ENCODE measurements around the gene LCN6. TPM values are rescaled to one million over a fixed set of nuclear protein-coding genes. Genes with fewer than 3 reads are reported as not detected.
A peak's percentile ranks its signal among the peaks of the same experiment; 100 is the strongest.
"Not testable (repeated sequence)": the region's sequence is repeated elsewhere in the genome, so short reads cannot be mapped to it uniquely, and the experiment has no call there.

LCN6 gene, protein sequence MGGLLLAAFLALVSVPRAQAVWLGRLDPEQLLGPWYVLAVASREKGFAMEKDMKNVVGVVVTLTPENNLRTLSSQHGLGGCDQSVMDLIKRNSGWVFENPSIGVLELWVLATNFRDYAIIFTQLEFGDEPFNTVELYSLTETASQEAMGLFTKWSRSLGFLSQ
- not detected in 2 replicates for total RNA-seq (2014; rRNA removed; shearing (Covaris generic))

DNA sequence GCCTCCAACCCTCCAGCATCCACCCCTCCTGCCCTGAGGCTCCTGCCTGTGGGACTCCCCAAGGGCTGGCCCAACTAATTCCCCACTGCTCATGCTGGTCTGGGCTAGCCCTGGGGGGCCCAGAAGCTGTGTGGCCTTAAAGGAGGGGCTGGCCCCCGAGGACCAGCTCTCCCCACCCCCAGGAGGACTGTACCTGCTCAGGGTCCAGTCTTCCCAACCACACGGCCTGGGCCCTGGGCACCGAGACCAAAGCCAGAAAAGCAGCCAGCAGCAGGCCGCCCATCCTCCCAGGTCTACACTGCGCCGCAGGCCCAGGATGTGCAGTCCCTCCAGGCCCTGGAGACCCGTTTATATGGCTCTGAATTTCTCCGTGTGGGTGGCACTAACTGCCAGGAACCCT lies at the start of gene LCN6:
Gene LCN6, minus strand, starts transcription at position 325 of the 400 bp plus-strand sequence. Its CDS starts 42 bp downstream, at position 283.
- in situ Hi-C loops (cut with HindIII; ENCODE audit: low sequenced_read_pairs) = no loop called here
- DNase-seq (ENCODE audit: low spot score) = no peak

DNA sequence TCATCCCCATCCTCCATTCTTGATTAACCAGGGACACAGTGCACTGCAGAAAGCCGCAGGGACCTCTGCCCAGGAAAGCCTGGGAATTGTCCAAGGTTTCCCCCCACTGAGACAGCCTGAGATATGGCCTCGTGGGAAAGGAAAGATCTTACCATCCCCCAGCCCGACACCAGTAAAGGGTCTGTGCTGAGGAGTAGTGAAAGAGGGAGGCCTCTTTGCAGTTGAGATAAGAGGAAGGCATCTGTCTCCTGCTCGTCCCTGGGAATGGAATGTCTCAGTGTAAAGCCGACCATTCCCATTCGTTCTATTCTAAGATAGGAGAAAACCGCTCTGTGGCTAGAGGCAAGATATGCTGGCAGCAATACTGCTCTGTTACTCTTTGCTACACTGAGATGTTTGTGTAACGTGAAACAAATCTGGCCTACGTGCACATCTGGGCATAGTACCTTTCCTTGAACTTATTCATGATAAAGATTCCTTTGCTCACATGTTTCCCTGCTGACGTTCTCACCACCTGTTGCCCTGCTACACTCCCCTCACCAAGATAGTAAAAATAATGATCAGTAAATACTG lies 48.5 kb upstream of the LCN6 start:
- DNase-seq (ENCODE audit: low spot score); in situ Hi-C loops (cut with HindIII; ENCODE audit: low sequenced_read_pairs): not testable (repeated sequence)

DNA sequence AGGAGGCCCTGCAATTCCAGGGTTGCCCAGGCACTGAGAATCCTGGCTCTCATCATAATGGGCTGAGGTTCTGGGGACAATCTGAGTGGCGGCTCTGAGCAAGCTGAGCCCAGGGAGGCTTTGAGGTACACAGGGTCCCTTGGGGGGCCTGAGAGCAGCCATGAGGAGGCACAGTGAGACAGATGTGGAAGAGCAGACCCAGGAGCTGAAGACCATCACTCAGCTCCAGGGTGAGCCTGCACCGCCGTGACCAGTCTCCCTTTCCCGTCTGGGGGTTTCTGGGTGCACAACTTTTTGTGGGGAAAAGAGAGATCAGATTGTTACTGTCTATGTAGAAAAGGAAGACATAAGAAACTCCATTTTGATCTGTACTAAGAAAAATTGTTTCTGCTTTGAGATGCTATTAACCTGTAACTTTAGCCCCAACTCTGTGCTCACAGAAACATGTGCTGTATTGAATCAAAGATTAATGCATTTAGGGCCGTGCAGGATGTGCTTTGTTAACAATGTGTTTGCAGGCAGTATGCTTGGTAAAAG lies 48.0 kb upstream of the LCN6 start, which contains the start of gene CCDC183:
Gene CCDC183, plus strand, starts transcription at position 101 of the 537 bp plus-strand sequence. Its CDS starts 60 bp downstream, at position 161.
- no peak for DNase-seq (ENCODE audit: low spot score)
- in situ Hi-C loops (cut with HindIII; ENCODE audit: low sequenced_read_pairs) = no loop called here

DNA sequence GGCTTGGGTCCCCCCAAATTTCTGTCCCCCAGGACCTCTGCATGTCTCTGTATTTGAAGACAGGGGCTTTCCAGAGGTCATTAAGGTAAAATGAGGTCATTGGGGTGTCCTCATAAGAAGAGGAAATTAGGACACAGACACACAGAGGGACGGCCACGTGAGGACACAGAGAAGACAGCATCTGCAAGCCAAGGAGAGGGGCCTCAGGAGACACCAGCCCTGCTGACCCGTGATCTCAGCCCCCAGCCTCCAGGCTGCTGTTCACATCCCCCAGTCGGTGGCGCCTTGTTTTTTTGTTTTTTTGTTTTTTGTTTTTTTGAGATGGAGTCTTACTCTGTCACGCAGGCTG lies 46.6 kb upstream of the LCN6 start:
- DNase-seq (ENCODE audit: low spot score) = no peak
- in situ Hi-C loops (cut with HindIII; ENCODE audit: low sequenced_read_pairs) = no loop called here

DNA sequence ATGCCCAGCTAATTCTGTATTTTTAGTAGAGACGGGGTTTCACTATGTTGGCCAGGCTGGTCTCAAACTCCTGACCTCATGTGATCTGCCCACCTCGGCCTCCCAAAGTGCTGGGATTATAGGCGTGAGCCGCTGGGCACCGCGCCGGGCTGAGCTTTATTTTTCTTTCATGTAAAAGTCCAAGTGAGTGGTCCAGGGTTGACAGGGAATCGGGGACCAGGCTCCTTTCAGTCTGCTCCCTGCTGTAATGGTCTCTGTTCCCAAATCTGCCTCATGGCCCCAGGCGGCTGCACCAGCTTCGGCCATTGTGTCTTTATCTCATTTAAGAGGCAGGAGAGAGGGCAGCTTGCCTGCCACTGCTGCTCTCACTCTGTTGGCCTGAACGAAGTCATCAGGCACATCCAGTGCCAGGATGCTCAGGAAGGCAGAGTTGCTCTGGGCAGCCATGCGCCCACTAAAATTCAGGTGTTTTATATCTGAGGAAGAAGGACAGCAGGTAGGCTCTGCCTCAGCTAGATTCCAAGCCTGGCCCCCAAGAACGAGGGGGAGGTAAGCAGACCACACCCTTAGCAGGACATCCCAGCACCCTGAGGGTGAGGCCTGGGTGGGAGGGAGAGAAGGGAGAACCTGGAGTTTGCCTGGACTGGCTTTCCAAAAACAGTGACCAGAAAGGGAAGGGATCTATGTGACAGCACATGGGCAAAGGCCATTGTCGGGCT lies 46.1 kb upstream of the LCN6 start:
- no peak for DNase-seq (ENCODE audit: low spot score)
- in situ Hi-C loops (cut with HindIII; ENCODE audit: low sequenced_read_pairs) = no loop called here

DNA sequence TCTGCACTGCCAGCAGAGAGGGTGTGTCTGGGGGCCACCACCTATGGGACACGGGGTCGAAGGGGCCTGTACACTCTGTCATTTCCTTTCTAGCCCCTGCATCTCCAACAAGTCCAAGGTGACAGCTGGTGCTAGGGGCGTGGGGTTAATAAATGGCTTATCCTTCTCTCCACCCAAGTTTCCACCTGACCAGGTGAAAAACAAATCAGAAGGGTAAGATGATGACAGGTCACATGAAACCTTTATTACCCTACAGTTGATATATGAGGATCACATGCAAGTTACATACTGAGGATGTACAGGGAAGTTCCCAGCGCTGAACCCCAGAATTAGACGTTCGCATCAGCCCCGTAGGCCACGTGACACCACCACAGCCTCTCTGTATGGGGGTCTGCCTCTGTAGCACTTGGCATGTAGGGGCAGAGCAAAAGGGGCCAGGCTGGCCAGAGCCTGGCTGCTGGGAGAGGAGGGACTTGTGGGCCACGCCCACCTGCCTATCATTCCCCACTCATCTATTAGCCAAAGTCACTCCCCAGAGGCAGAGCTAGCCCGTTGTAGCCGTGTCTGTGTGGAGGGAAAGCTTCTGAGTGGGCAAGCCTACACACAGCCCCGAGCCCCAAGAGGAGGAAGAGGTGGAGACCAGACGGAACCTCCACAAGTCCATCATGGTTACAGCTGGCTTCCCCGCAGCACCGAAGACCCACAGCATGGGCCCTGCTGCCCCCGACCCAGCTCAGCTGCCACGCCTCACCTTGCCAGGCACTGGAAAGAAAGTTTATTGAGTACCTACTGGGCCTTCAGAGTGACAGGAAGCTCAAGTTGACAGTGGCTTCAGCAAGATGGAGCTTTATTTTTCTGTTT lies 45.0 kb upstream of the LCN6 start:
- in situ Hi-C loops (cut with HindIII; ENCODE audit: low sequenced_read_pairs) = no loop called here
- no peak for DNase-seq (ENCODE audit: low spot score)

DNA sequence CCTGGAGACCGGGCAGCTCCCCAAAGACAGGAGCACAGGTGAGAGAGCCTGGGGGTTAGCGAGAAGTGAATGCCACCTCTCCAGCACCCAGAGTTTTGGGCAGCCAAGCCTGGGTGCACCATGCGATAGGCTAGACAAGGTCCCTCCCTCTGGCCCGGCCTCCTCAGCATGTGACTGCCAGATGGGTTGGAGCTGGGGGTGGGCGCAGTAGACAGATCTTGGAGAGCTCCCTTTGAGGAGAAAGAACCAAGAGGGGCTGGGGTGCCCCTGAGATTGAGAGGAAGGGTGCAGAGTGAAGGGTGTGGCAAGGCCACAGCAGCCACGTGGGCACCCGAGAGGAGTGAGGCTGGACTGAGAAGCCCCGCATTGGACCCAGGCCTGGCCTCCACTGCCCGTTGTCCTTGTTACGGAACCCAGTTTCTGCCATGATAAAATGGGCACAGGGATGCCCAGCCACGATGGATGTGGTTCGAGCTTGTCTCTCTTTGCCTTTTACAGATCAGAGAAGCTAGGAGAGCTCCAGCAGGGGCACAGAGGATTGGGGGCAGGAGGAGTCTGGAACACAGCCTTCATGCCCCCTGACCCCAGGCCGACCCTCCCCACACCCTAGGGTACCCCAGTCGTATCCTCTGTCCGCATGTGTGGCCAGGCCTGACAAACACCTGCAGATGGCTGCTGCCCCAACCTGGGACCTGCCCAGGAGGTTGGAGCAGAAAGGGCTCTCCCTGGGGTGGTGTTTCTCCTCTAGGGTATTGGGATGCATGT lies 44.2 kb upstream of the LCN6 start:
- in situ Hi-C loops (cut with HindIII; ENCODE audit: low sequenced_read_pairs) = no loop called here

DNA sequence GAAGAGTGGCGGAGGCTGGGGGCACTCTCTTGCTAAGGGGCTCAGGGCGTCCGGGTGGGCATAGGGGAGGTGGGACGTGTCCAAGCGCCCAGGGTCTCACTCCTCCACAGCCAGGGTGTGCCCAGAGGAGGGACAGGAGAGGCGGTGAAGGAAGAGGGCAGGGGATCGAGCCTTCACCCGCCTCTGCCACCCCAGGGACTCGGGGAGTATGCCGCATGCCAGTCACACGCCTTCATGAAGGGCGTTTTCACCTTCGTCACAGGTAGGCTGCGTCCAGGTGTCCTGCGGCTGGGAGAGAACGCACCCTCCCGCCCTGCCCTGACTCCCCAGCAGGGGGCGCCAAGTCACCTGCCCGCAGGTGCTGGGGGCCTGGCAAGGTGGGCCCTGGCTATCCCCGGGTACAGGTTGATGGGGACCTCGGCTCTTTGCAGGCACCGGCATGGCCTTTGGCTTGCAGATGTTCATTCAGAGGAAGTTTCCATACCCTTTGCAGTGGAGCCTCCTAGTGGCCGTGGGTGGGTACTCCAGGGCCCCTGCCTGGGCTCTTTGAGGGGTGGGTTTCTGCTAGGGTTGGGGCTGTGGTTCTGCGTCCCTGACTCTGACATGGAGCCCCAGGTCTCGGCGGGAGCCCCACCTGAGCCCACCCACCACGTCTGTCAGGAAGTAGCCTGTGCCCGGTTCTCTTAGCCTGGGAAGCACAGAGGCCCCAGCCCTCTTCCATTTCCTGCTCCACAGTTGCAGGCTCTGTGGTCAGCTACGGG lies 43.4 kb upstream of the LCN6 start:
- DNase-seq (ENCODE audit: low spot score) = peak; percentile 49
- in situ Hi-C loops (cut with HindIII; ENCODE audit: low sequenced_read_pairs) = no loop called here

More for the DNA sequence above, 44.2 kb upstream of the LCN6 start:
- no peak for DNase-seq (ENCODE audit: low spot score)

DNA sequence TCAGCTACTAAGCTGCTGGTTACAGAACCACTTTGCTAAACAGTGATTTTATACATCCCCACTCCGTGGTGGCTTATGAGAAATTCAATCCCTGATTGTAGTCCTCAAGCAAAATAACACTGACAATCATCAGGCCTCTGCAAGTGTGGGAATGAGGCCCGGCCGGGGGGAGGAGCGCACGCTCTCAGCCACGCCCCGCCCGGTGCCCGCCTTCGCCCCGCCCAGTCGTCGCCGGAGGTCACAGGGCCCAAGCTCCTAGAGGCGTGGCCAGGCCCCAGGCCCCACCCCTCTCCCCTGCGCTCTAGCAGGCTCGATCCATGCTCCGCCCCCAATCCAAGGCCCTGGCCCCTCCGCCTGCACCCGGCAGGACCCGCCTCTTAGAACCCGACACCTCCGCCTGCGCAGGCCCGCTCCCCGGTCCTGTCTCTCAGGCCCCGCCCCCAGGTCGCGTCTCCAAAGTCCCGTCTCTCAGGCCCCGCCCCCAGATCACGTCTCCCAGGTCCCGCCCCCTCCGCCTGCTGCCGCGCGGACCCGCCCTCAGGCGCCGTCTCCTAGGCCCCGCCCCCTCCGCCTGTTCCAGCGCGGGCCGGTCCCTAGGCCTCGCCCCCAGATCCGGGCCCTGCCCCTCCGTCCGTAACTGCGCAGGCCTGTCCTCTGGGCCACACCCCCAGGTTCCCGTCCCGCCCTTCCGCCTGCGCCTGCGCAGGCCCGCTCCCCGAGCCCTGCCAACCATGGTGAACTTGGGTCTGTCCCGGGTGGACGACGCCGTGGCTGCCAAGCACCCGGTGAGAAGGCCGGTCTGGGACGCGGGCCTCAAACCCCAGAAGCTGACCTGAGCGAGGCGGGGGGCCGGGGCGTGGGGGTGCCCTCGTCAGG lies 42.6 kb upstream of the LCN6 start, which contains the start of gene TMEM141:
Gene TMEM141, plus strand, starts transcription at position 705 of the 876 bp plus-strand sequence. Its CDS starts 27 bp downstream, at position 732.
- in situ Hi-C loops (cut with HindIII; ENCODE audit: low sequenced_read_pairs) = no loop called here
- peak; percentile 99 for DNase-seq (ENCODE audit: low spot score)

DNA sequence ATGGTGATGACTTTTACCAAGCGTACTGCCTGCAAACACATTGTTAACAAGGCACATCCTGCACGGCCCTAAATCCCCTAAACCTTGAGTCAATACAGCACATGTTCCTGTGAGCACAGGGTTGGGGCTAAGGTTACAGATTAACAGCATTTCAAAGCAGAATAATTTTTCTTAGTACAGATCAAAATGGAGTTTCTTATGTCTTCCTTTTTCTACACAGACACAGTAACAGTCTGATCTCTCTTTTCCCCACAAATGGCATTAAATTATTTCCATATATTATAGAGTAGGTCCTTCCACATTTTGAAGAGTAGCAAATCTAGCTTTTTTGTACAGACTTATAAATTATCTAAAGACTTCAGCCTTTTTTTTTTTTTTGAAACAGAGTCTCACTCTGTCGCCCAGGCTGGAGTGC lies 41.2 kb upstream of the LCN6 start:
- in situ Hi-C loops (cut with HindIII; ENCODE audit: low sequenced_read_pairs) = no loop called here
- DNase-seq (ENCODE audit: low spot score) = no peak

DNA sequence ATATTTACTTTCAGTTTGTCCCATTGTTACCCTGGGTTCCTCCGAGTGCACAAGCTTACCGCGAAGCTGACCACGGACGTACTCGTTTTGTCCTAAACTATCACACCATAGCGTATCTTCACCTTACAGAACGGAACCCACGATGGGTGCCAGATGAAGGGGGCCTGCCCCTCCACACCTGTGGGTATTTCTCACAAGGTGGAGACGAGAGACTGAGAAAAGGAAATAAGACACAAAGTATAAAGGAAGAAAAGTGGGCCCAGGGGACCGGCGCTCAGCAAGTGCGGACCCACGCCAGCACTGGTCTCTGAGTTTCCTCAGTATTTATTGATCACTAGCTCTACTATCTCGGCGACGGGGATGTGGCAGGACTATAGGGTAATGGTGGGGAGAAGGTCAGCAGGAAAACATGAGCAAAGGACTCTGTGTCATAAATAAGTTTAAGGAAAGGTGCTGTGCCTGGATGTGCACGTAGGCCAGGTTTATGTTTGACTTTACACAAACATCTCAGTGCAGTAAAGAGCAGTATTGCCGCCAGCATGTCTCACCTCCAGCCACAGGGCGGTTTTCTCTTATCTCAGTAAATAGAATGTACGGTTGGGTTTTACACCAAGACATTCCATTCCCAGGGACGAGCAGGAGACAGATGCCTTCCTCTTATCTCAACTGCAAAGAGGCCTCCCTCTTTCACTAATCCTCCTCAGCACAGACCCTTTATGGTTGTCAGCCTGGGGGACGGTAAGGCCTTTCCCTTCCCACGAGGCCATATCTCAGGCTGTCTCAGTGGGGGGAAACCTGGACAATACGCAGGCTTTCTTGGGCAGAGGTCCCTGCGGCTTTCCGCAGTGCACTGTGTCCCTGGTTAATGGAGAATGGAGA lies 40.6 kb upstream of the LCN6 start:
- in situ Hi-C loops (cut with HindIII; ENCODE audit: low sequenced_read_pairs); DNase-seq (ENCODE audit: low spot score): not testable (repeated sequence)

DNA sequence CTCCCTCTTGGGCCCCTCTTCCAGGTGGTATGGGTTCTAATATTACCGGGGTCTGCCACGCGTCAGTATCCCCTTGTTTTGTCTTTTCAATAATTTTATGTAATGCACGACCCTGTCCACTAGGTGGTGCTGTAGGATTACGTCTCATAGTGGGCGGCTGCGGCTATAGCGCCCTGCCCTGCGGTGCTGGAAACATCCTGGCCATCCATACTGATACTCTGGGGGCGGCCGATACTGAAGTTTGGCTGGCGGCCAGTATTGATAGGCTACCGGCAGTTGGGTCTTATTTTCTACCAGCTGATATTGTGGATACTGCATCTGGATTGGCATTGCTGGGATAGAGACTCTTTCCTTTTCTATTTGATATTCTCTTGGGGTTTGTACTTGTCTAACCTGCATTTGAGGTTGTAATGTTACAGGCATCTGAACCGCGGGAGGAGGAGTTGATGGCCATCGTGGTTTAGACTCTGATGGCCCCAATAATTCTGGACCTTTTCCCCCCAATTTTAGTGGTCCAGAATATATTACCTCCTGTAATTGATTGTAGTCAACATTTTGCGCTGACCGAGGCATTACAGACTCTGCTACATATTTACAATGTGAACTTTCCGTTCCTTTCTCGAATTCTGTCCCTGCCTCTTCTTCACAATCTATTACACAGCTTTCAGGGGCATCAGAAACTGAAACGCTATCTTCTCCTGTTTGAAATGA lies 39.5 kb upstream of the LCN6 start:
- in situ Hi-C loops (cut with HindIII; ENCODE audit: low sequenced_read_pairs) = no loop called here
- peak; percentile 81 for DNase-seq (ENCODE audit: low spot score)

DNA sequence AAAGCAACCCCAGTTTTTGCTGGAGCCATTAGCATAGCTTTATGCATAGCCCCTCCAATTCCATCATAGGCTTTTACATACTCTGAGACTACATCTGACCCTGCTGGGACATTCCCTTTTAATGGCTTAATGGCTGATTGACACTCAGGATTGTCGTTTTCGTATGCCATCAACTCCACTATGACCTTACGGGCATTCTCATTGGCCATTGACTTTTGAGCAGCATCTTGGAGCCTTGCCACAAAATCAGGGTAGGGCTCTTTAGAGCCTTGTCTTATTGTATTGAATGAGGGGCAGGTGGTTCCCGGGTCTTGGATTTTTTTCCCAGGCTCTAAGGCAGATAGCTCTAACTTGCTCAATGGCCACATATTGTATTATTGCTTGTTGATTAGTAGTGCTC lies 38.7 kb upstream of the LCN6 start:
- not testable (repeated sequence) for DNase-seq (ENCODE audit: low spot score)

DNA sequence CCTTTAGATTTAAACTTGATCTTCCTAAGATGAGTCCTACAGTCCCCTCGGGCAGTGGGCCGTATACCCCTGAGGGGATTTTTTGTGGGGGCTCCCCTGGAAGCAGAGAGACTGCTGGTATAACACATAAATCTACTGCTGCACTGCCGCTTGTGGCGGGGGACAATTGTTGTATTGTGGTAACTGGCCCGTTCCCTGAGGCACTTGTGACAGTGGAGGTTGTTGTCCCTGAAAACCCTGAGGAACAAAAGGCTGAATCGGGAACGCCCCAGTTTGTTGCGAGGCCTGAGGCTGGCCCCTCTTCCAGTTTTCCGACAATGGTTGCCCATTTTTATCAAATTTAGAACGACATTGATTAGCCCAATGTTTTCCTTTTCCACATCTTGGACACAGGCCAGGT lies 38.1 kb upstream of the LCN6 start:
- in situ Hi-C loops (cut with HindIII; ENCODE audit: low sequenced_read_pairs) = no loop called here
- no peak for DNase-seq (ENCODE audit: low spot score)

More for the DNA sequence above, 38.7 kb upstream of the LCN6 start:
- in situ Hi-C loops (cut with HindIII; ENCODE audit: low sequenced_read_pairs) = not testable (repeated sequence)

DNA sequence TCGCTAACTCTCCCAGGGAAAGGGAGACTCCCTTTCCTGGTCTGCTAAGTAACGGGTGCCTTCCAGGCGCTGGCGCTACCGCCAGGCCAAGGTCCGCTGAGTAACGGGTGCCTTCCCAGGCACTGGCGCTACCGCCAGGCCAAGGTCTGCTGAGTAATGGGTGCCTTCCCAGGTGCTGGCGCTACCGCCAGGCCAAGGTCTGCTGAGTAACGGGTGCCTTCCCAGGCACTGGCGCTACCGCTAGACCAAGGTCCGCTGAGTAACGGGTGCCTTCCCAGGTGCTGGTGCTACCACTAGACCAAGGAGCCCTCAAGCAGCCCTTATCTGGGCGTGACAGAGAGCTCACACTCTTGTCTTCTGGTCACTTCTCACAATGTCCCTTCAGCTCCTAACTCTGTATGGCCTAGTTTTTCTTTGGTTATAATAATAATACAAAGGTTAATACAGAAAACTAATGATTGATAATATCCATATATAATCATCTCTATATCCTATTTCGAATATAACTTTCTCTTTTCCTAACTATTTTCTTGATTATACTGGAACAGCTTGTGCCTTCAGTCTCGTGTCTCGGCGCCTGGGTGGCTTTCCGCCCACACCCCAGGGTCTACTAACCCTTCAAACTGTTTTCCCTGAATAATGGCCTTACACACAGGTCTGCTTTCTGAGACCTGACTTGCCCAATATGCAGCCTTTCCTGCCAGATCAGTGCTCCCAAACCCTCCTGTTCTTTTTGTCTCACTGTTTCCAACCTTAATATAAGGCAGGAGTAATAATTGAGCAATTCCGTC lies 37.4 kb upstream of the LCN6 start:
- in situ Hi-C loops (cut with HindIII; ENCODE audit: low sequenced_read_pairs); DNase-seq (ENCODE audit: low spot score): not testable (repeated sequence)

All from G401 (cell line).